Aorta (tissue), 5 donors: ENCODE data around the gene TM2D3. TPM values are rescaled to one million over a fixed set of nuclear protein-coding genes. Genes with fewer than 3 reads are reported as not detected.

ENCODE experiments used
- ATAC-seq: fragments of 200-7000 bp; cut with Tn5 transposase; one replicate; pipeline ENCODE4 v1.9.1; 2022; ENCODE audit warnings: moderate library complexity; ENCODE audit not compliant: low FRiP score
- DNase-seq, 2 donors: peaks; one replicate each; pipeline ENCODE4 v3.0.0-alpha.2; 2020
- H3K27ac ChIP-seq, 2 donors: one replicate each; pipeline ENCODE4 v1.5.1; 2013; ENCODE audit warnings: low read length in 2 of 2, mild to moderate bottlenecking in 2 of 2, moderate library complexity in 2 of 2, control low read depth in 1 of 2, inconsistent platforms in 1 of 2, low read depth in 1 of 2
- H3K27me3 ChIP-seq, 2 donors: one replicate each; pipeline ENCODE4 v1.6.1; 2013; ENCODE audit warnings: control low read depth in 1 of 2, low read length in 1 of 2, mild to moderate bottlenecking in 1 of 2, moderate library complexity in 1 of 2; ENCODE audit not compliant: insufficient read depth in 2 of 2, control insufficient read depth in 1 of 2
- H3K36me3 ChIP-seq, 2 donors: one replicate each; pipeline ENCODE4 v1.6.1; 2013; ENCODE audit warnings: control low read depth in 1 of 2, low read length in 1 of 2, mild to moderate bottlenecking in 1 of 2; ENCODE audit not compliant: insufficient read depth in 2 of 2, control insufficient read depth in 1 of 2
- H3K4me1 ChIP-seq, 2 donors: one replicate each; pipeline ENCODE4 v1.6.1; 2013; ENCODE audit warnings: low read length in 2 of 2, control low read depth in 1 of 2, mild to moderate bottlenecking in 1 of 2, moderate library complexity in 1 of 2; ENCODE audit not compliant: insufficient read depth in 2 of 2, control insufficient read depth in 1 of 2
- H3K4me3 ChIP-seq, 2 donors: one replicate each; pipeline ENCODE4 v1.5.1; 2013; ENCODE audit warnings: low read length in 2 of 2, control low read depth in 1 of 2, mild to moderate bottlenecking in 1 of 2
- H3K9me3 ChIP-seq: one replicate; pipeline ENCODE4 v1.6.1; 2013; ENCODE audit warnings: mild to moderate bottlenecking, low read length; ENCODE audit not compliant: control insufficient read depth
- whole genome bisulfite sequencing, 2 donors: extraction: QIAGEN DNeasy Blood & Tissue Kit; methylation state at CpG; one replicate each; pipeline ENCODE4 v1.1.7; 2013; 5-methylcytosine and 5-hydroxymethylcytosine counted together
- intact Hi-C, 2 donors: fragments of 100-400 bp; cut with DNase I; formaldehyde crosslinking; loops; one replicate each; pipeline versions ENCODE4 v1.14.2 to v1.15.0; 2022
- polyA plus RNA-seq, 2 donors: library from polyadenylated mRNA; stranded (reverse); fragments of 200-250 nt; gene quantifications; one replicate each; pipeline ENCODE4 v1.2.3, GENCODE V29; 2013
- total RNA-seq, 2 donors: library from RNA; stranded (reverse); fragmentation: NEBNext Ultra II Directional; extraction: Animal tissue kit (Norgen Biotek cat#: 25700); gene quantifications; one replicate each; pipeline ENCODE4 v1.2.1, GENCODE V29; 2021
- donor health status: healthy with polysubstance abuse.
- donor health status: Bipolar disorder and iron deficiency.
- donor health status: DM: no; HTN: no; CAD: no.
- donor health status: DM: no; HTN: no; CAD: no.
- donor health status: DM: yes; HTN: yes; CAD: no.

Gene TM2D3
- total and polyA plus RNA-seq, 4 donors, result 26.8 to 64.1 (median 52.7) TPM

DNA sequence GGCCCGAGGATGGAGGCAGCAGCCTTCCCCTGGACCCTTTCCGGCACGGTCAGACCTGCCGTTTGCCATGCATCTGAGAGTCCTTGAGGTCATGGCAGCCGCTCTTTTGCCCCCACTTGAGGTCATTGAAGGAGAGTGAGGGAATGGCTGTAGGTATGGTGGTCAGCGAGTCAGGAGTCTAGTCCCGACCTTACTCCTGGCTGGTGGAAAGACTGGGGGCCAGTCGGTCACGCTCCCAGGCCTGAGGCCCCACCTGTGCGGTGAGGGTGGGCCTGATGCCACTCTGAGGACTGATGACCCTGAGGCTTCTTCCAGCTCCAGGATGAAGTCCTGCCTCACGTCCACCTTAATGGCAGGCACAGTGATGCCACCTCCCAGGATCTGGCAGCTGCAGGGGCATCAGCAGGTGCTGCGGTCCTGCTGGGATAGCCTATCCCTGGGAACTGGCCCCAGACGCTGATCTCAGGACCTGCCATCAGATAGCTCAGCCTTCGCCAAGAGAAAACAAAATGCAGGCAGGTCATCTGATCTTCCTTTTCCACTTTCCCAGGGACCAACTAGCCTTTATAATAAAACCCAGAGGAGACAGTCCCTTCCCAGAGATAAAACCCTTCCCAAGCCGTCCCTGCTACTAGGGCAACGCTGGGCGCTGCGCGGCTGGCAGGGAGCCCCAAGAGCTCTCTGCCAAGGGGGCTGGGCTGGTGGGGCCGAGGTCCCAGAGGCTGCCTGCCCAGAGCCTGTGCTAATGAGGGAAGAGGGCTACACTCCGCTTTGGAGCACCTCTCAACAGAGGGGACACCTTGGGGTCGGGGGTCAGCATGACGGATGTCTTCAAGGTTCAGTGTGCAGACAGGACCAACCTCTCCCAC is 42.2 kb downstream of the TM2D3 start:
- H3K4me3 ChIP-seq, result no peak overlapping the region
- H3K4me1 ChIP-seq, result no peaks in the 10 kb centered on the region
- ATAC-seq (no peak), DNase-seq (peak in 1 of 2 donors; percentile 62)
- no peak overlapping the region for H3K27ac ChIP-seq
- no peaks in the 10 kb centered on the region for H3K36me3 ChIP-seq
- H3K9me3 ChIP-seq, result no peaks in the 10 kb centered on the region
- intact Hi-C loops, result loop anchor here in 1 of 2 donors (10.0 kb wide), 1 partner anchor 65 kb away; no protein-coding TSS in a partner anchor
- H3K27me3 ChIP-seq, result no peaks in the 10 kb centered on the region
- WGBS, 2 donors, result 72 to 75% methylated on average over 23 of the region's 23 CpGs

DNA sequence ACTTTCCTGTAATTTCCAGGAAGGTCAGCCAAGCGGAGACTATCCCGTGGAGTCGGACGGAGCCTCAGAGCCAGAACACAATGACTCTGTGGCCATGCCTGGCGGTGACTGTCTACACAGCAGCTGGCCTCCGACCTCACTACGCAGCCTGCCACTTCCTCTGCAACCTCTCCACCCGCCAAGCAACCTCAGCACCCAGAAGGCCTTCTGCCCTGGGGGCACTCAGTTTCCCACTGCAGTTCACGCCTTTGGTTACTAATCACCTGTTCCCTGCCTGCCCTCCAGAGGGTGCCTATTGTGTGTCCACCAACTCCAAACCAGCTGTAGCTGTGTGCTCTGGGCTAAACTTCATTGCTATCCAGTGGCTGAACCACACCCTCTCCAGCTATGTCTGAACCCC is 44.0 kb downstream of the TM2D3 start:
- no peaks in the 10 kb centered on the region for H3K9me3 ChIP-seq
- DNase-seq, result no peak
- H3K4me3 ChIP-seq, result no peak overlapping the region
- H3K4me1 ChIP-seq, result no peaks in the 10 kb centered on the region
- no peak overlapping the region for H3K27ac ChIP-seq
- ATAC-seq, result no peak
- intact Hi-C loops, result loop anchor here in 1 of 2 donors (10.0 kb wide), 1 partner anchor 63 kb away; no protein-coding TSS in a partner anchor
- no peaks in the 10 kb centered on the region for H3K27me3 ChIP-seq
- no peaks in the 10 kb centered on the region for H3K36me3 ChIP-seq
- WGBS, 2 donors, result 90 to 91% methylated on average over 9 of the region's 9 CpGs

DNA sequence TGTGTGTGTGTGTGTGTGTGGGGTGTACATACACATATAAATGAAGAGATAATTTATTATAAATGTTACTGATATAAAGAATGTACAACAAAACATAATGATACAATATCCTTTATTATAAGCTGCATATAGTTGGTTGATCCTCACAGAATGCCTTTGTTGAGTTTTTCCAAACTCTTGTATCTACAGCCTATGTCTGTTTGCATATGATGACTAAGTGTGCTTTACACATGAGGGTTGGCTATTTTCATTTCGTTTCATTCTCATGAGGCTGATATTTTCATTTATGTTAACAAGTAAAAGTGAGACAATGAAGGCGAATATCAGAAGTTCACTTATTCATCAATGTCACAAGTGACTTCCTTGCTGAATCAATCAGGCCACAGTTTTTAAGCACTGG is 45.1 kb downstream of the TM2D3 start:
- no peaks in the 10 kb centered on the region for H3K36me3 ChIP-seq
- H3K4me3 ChIP-seq, result no peak overlapping the region
- no peaks in the 10 kb centered on the region for H3K27me3 ChIP-seq
- DNase-seq (no peak), ATAC-seq (no peak)
- intact Hi-C loops, result loop anchor here in 1 of 2 donors (10.0 kb wide), 1 partner anchor 62 kb away; no protein-coding TSS in a partner anchor
- no peak overlapping the region for H3K27ac ChIP-seq
- 70 to 71% methylated on average over 2 of the region's 2 CpGs for WGBS, 2 donors
- H3K4me1 ChIP-seq, result no peaks in the 10 kb centered on the region
- H3K9me3 ChIP-seq, result no peaks in the 10 kb centered on the region

DNA sequence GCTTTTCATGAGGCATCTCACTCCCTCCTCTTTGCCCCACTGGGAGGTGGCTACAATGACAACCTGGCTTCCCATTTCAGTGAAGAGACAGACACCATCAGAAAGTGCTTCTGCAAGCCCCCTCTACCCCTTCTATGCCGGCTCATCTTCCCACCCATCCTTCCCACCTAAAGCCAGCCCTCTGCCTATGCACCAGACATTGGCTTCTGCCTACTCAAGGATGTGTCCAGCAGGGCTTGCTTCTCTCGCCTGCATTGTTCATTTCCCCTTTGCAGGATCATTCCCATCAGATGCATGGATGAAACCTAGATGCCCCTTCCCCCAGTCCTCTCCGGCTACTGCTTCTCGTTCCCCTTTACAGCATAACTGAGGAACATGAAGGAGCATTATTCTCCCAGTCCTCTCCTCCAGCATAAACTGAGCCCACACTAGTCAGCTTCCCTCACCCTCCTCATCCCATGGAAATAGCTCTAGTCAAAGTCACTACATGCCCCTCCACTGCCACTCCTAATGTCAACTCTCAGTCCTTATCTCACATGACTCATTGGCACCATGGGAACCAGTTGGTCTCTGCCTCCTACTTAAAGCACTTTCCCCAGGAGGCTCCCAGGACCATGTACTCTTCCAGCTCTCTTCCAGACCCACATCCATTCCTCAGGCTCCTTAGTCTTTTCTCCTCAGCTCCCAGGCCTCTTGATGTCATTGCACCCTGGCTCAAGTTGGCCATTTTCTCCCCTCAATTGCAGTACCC is 47.9 kb downstream of the TM2D3 start:
- Histone ChIP-seq H3K27ac (no peak overlapping the region), H3K9me3 (no peaks in the 10 kb centered on the region), H3K36me3 (no peaks in the 10 kb centered on the region), H3K27me3 (no peaks in the 10 kb centered on the region), H3K4me3 (no peak overlapping the region), H3K4me1 (no peaks in the 10 kb centered on the region)
- no peak for DNase-seq
- intact Hi-C loops, result loop anchor here in 1 of 2 donors (10.0 kb wide), 1 partner anchor 59 kb away; no protein-coding TSS in a partner anchor
- no peak for ATAC-seq
- 85 to 86% methylated on average over 4 of the region's 4 CpGs for WGBS, 2 donors

DNA sequence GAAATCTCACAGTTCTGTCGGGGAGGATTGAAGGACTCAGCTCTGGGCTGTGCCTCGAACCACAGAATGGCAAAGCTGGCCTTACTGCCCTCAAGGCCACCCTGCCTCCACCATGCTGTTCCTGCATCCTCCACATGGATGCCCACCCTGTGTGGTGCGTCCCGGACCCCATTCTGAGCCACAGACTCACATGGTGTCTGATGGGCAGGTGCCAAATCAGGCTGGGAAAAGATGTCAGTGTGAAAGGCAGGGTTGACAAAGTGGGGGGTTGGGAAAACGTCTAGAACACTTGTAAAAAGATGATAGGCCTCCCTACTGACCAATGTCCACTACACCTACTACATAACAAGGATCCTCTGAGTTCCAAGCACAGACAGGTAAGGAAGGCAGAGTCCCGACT is 49.4 kb downstream of the TM2D3 start:
- H3K4me3 ChIP-seq, result no peak overlapping the region
- no peak for DNase-seq
- WGBS, 2 donors, result 84 to 85% methylated on average over 6 of the region's 6 CpGs
- H3K27ac ChIP-seq, result no peak overlapping the region
- intact Hi-C loops, result loop anchor here in 1 of 2 donors (10.0 kb wide), 1 partner anchor 58 kb away; no protein-coding TSS in a partner anchor
- no peaks in the 10 kb centered on the region for H3K9me3 ChIP-seq
- no peaks in the 10 kb centered on the region for H3K4me1 ChIP-seq
- no peaks in the 10 kb centered on the region for H3K36me3 ChIP-seq
- ATAC-seq, result no peak
- no peaks in the 10 kb centered on the region for H3K27me3 ChIP-seq

DNA sequence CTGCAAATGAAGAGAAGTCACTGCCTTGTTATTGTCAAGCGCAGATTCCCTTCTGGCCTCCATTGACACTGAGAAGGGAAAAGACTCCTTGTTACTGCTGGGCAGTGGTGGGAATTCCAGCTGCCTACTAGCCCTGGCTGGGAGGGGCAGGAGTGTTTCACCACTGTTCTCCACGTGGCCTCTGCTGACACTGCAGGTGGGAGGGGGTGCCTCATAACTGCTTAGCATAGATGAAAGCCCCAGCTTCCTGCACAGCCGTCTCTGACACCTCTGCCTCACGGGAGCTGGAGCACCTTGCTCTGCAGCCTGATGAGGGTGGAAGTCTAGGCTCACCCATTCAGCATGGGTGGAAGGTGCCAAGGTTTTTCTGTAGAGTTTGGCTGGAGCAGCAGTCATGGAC is 52.1 kb downstream of the TM2D3 start:
- Histone ChIP-seq H3K27ac (no peak overlapping the region), H3K36me3 (no peaks in the 10 kb centered on the region), H3K27me3 (no peaks in the 10 kb centered on the region), H3K4me1 (no peaks in the 10 kb centered on the region), H3K9me3 (peaks cover 4% of the 10 kb centered on the region), H3K4me3 (no peak overlapping the region)
- 34 to 42% methylated on average over 4 of the region's 4 CpGs for WGBS, 2 donors
- DNase-seq, result no peak
- ATAC-seq, result no peak
- intact Hi-C loops, result loop anchor here in 1 of 2 donors (10.0 kb wide), 1 partner anchor 55 kb away; no protein-coding TSS in a partner anchor

DNA sequence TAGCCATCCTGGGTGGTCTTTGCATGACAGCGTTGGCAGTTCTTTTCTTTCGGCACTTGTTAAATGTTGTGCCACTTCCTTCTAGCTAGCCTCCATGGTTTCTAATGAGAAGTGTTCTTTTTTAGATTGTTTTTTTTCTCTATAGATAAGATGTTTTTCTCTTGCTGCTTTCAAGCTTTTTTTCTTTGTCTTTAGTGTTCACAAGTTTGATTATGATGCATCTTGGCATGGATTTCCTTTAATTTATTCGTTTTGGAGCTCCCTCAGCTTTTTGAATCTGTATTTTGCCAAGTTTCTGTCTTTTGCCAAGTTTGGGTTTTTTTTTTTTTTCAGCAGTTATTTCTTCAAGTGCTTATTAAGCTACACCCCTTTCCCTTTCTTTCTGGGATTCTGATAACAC is 53.1 kb downstream of the TM2D3 start:
- peaks cover 4% of the 10 kb centered on the region for H3K9me3 ChIP-seq
- H3K4me1 ChIP-seq, result no peaks in the 10 kb centered on the region
- DNase-seq (no peak), ATAC-seq (no peak)
- intact Hi-C loops, result no loop called here
- H3K36me3 ChIP-seq, result no peaks in the 10 kb centered on the region
- no peaks in the 10 kb centered on the region for H3K27me3 ChIP-seq
- 30 to 40% methylated on average over 3 of the region's 3 CpGs for WGBS, 2 donors
- no peak overlapping the region for H3K4me3 ChIP-seq
- no peak overlapping the region for H3K27ac ChIP-seq

DNA sequence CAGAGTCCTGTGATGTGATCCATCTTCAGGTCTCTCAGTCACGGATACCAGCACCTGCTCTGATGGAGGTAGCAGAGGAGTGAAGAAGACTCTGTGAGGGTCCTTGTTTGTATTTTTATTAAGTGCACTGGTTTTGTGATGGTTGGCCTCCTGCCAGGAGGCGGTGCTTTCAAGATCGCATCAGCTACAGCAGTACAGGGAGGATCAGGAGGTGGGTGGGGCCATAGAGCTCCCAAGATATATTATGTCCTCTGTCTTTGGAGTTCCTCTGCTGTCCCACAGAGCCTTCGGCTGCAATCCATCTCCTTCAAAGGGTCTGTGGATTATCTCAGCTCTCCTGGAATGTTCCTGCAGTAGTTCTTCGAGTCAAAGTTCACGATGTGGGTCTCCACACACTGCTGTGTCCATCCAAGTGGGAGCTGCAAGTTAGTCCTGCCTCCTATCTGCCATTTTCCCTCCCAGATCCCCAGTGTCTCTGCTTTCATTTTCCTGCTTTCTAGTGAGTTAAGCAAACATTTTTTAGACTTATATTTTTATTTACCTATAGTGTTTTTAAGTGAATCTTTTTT is 54.7 kb downstream of the TM2D3 start:
- Histone ChIP-seq H3K9me3 (peaks cover 4% of the 10 kb centered on the region), H3K4me1 (no peaks in the 10 kb centered on the region), H3K27ac (no peak overlapping the region), H3K4me3 (no peak overlapping the region), H3K36me3 (no peaks in the 10 kb centered on the region), H3K27me3 (no peaks in the 10 kb centered on the region)
- 69 to 75% methylated on average over 6 of the region's 6 CpGs for WGBS, 2 donors
- ATAC-seq (no peak), DNase-seq (no peak)
- intact Hi-C loops, result no loop called here
